ENCODE results near the gene ISOC2.
A peak's percentile ranks its signal among the peaks of the same experiment; 100 is the strongest.

Gene ISOC2

DNA sequence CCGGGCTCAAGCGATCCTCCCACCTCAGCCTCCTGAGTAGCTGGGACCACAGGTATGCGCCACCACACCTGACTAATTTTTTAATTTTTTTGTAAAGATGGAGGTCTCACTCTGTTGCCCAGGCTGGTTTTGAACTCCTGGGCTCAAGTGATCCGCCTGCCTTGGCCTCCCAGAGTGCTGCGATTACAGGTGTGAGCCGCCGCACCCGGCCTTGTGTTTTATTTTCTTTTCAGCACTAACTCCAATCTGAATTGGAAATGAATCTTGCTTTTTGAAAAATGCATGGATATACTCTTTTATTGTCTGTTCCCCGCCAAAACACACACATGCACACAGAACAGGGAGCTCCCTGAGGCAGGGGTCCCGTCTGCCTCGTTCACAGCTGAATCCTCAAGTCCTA, 1.3 kb upstream of the ISOC2 start:
- Histone ChIP-seq H3K27me3 (ENCODE audit: control insufficient read depth, insufficient read depth, low read length) (peaks cover 57% of the 10 kb centered on the region), H3K4me3 (ENCODE audit: low read depth, low read length) (no peak overlapping the region), H3K27ac (ENCODE audit: low read depth, low read length) (no peak overlapping the region), H3K9ac (ENCODE audit: low read length) (no peak overlapping the region), H3K9me3 (ENCODE audit: control insufficient read depth, insufficient read depth, low read depth, low read length) (no peaks in the 10 kb centered on the region), H3K4me1 (ENCODE audit: control insufficient read depth, insufficient read depth, low read length) (peaks cover 41% of the 10 kb centered on the region), H3K36me3 (ENCODE audit: control insufficient read depth, insufficient read depth, low read length) (no peaks in the 10 kb centered on the region)

DNA sequence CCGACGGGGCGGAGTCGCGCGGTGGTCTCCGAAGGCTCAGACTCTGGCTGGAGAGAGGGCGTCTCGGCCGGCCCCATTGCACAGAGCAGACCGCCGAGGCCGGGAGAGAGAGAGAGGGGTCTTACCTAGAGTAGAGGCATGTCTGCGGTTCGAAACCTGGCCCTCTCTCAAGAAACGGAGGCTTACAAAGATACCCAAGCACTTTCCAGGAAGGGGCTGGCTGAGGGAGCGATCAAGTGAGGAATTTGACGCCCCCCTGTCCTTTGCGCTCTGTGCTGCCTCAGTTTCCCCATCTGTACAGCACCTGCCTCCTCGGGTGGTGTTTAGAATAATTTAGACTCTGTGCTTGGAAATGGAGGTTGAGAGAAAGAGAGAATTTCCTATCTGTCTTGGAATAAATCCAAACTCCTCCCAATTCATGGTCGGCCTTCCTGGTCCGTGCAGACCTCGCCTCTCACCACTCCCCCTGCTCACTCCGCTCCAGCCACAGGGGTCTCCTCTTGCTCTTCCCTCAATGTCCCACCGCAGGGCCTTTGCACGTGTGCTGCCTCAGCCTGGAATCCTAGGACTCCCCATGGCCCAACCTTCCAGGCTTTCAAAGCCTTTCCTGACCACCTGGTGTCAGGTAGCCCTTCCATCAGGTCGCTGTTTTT, 658 bp upstream of the ISOC2 start:
- H3K9ac ChIP-seq (ENCODE audit: low read length): no peak overlapping the region
- peak overlapping the region; percentile 43 for H3K4me3 ChIP-seq (ENCODE audit: low read depth, low read length)
- H3K9me3 ChIP-seq (ENCODE audit: control insufficient read depth, insufficient read depth, low read depth, low read length): no peaks in the 10 kb centered on the region
- H3K27me3 ChIP-seq (ENCODE audit: control insufficient read depth, insufficient read depth, low read length): peaks cover 51% of the 10 kb centered on the region
- no peak overlapping the region for H3K27ac ChIP-seq (ENCODE audit: low read depth, low read length)
- no peaks in the 10 kb centered on the region for H3K36me3 ChIP-seq (ENCODE audit: control insufficient read depth, insufficient read depth, low read length)
- peaks cover 37% of the 10 kb centered on the region for H3K4me1 ChIP-seq (ENCODE audit: control insufficient read depth, insufficient read depth, low read length)

GRCh38 chr19:55460670-55461258, 678 bp downstream of the ISOC2 start:
- H3K9me3 ChIP-seq (ENCODE audit: control insufficient read depth, insufficient read depth, low read depth, low read length): no peaks in the 10 kb centered on the region
- H3K4me1 ChIP-seq (ENCODE audit: control insufficient read depth, insufficient read depth, low read length): peaks cover 37% of the 10 kb centered on the region
- H3K9ac ChIP-seq (ENCODE audit: low read length): peak overlapping the region; percentile 75
- peaks cover 38% of the 10 kb centered on the region for H3K27me3 ChIP-seq (ENCODE audit: control insufficient read depth, insufficient read depth, low read length)
- H3K27ac ChIP-seq (ENCODE audit: low read depth, low read length): peak overlapping the region; percentile 70; the same call in 1 of the 2 replicates
- H3K4me3 ChIP-seq (ENCODE audit: low read depth, low read length): peak overlapping the region; percentile 66
- peaks cover 8% of the 10 kb centered on the region for H3K36me3 ChIP-seq (ENCODE audit: control insufficient read depth, insufficient read depth, low read length)

- Histone ChIP-seq H3K27me3 (ENCODE audit: control insufficient read depth, insufficient read depth, low read length) (peaks cover 31% of the 10 kb centered on the region), H3K4me1 (ENCODE audit: control insufficient read depth, insufficient read depth, low read length) (peaks cover 31% of the 10 kb centered on the region), H3K36me3 (ENCODE audit: control insufficient read depth, insufficient read depth, low read length) (peaks cover 8% of the 10 kb centered on the region), H3K4me3 (ENCODE audit: low read depth, low read length) (peak overlapping the region; percentile 66), H3K9me3 (ENCODE audit: control insufficient read depth, insufficient read depth, low read depth, low read length) (no peaks in the 10 kb centered on the region), H3K27ac (ENCODE audit: low read depth, low read length) (no peak overlapping the region), H3K9ac (ENCODE audit: low read length) (no peak overlapping the region)
Observed at GRCh38 chr19:55459950-55460657, 1.3 kb downstream of the ISOC2 start.

DNA sequence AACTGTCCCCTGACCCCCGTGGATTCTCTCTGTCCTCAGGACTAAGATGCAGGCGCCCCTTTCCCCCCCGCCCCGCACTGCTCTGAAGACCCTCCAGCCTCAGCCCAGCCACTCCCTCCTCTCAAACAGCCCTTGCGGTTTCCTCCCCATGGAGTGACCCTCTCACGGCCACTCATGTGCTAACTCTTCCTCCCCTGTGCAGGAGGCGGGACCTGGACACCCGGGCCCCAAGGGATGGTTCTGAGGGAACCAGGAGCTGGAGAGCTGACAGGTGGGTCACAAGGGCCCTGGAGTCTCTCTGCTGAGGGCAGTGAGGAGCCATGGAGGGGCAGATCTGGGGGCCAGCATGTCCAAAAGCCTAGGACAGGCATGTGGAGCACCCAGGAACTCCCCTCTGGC, 1.9 kb downstream of the ISOC2 start:
- peaks cover 28% of the 10 kb centered on the region for H3K4me1 ChIP-seq (ENCODE audit: control insufficient read depth, insufficient read depth, low read length)
- no peaks in the 10 kb centered on the region for H3K9me3 ChIP-seq (ENCODE audit: control insufficient read depth, insufficient read depth, low read depth, low read length)
- no peak overlapping the region for H3K4me3 ChIP-seq (ENCODE audit: low read depth, low read length)
- H3K27ac ChIP-seq (ENCODE audit: low read depth, low read length): no peak overlapping the region
- H3K27me3 ChIP-seq (ENCODE audit: control insufficient read depth, insufficient read depth, low read length): peaks cover 26% of the 10 kb centered on the region
- no peak overlapping the region for H3K9ac ChIP-seq (ENCODE audit: low read length)
- H3K36me3 ChIP-seq (ENCODE audit: control insufficient read depth, insufficient read depth, low read length): peaks cover 8% of the 10 kb centered on the region

DNA sequence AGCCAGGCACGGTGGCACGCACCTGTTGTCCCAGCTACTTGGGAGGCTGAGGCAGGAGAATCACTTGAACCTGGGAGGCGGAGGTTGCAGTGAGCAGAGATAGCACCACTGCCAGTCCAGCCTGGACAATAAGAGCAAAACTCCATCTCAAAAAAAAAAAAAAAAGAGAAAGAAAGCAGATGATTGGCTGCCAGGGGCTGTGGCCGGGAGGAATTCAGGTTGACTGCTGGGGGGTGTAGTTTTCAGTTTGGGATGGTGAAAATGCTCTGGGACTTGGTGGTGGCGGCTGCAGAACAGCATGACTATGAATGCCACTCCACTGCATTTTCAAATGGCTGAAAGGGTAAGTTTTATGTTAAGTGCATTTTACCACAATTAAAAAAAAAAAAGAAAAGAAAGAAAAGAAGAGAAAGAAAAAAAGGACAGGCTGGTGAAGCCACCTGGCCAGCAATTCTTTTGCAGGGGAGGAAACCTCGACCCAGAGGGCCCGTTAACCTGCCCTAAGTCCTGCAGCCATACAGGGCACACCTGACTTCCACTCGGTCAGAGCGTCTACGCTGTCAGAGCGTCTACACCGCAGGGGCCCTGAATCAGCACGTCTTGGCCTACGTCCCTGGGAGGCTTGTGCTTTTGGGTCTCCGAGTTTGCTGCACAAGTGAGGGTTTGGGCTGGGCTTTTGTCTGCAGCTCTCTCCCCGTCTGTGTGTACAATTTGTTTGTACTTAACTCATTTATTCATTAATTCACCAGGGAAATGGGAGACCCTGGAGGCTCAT, 3.6 kb downstream of the ISOC2 start:
- Histone ChIP-seq H3K27me3 (ENCODE audit: control insufficient read depth, insufficient read depth, low read length) (peaks cover 14% of the 10 kb centered on the region; the same call in 1 of the 2 replicates), H3K4me3 (ENCODE audit: low read depth, low read length) (no peak overlapping the region), H3K27ac (ENCODE audit: low read depth, low read length) (no peak overlapping the region), H3K9me3 (ENCODE audit: control insufficient read depth, insufficient read depth, low read depth, low read length) (no peaks in the 10 kb centered on the region), H3K4me1 (ENCODE audit: control insufficient read depth, insufficient read depth, low read length) (peaks cover 12% of the 10 kb centered on the region), H3K36me3 (ENCODE audit: control insufficient read depth, insufficient read depth, low read length) (peaks cover 11% of the 10 kb centered on the region), H3K9ac (ENCODE audit: low read length) (no peak overlapping the region)

DNA sequence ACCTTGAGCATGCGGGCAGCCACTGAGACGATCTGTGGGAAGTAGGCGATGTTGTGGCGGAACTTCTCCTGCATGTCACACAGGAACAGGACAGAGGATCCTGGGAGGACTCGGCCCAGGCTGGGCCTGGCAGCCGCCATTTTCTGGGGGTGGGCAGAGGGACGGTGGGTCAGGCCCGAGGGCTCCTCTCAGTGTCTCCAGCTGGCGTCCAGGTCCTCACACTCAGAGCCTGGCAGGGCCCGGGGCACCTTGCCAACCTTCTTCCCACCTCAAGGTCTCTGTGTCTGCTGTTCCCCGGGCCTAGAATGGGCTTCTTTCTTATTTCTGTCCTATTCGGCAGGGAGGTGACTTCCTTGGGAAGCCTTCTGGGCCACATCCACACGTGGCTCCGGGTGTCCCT, 5.1 kb downstream of the ISOC2 start:
- Histone ChIP-seq H3K4me3 (ENCODE audit: low read depth, low read length) (no peak overlapping the region), H3K9me3 (ENCODE audit: control insufficient read depth, insufficient read depth, low read depth, low read length) (no peaks in the 10 kb centered on the region), H3K27me3 (ENCODE audit: control insufficient read depth, insufficient read depth, low read length) (peaks cover 17% of the 10 kb centered on the region), H3K27ac (ENCODE audit: low read depth, low read length) (no peak overlapping the region), H3K4me1 (ENCODE audit: control insufficient read depth, insufficient read depth, low read length) (peaks cover 12% of the 10 kb centered on the region), H3K9ac (ENCODE audit: low read length) (no peak overlapping the region), H3K36me3 (ENCODE audit: control insufficient read depth, insufficient read depth, low read length) (peaks cover 11% of the 10 kb centered on the region)

DNA sequence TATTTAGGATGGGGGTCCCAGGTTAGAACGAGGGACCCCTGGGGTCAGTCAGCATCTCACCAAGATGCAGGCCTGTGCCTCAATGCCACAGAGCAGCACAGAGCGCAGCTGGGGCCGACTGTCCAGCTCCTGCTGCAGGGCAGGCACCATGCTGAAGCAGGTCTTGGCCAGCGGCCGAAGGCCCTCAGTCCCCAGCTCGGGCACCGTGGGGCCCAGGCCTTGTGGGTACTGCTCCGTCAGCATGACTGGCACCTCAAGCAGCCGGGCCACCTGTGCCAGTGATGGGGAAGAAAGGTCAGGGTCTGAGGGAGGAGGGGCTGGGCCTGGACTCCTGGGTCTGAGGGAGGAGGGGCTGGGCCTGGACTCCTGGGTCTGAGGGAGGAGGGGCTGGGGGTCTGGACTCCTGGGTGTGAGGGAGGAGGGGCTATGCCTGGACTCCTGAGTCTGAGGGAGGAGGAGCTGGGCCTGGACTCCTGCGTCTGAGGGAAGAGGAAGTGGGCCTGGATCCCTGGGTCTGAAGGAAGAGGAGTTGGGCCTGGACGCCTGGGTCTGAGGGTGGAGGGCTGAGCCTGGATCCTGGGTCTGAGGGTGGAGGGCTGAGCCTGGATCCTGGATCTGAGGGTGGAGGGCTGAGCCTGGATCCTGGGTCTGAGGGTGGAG, 5.7 kb downstream of the ISOC2 start:
- Histone ChIP-seq H3K4me1 (ENCODE audit: control insufficient read depth, insufficient read depth, low read length) (peaks cover 11% of the 10 kb centered on the region), H3K36me3 (ENCODE audit: control insufficient read depth, insufficient read depth, low read length) (peaks cover 11% of the 10 kb centered on the region), H3K4me3 (ENCODE audit: low read depth, low read length) (no peak overlapping the region), H3K9ac (ENCODE audit: low read length) (no peak overlapping the region), H3K27ac (ENCODE audit: low read depth, low read length) (no peak overlapping the region), H3K9me3 (ENCODE audit: control insufficient read depth, insufficient read depth, low read depth, low read length) (no peaks in the 10 kb centered on the region), H3K27me3 (ENCODE audit: control insufficient read depth, insufficient read depth, low read length) (peaks cover 24% of the 10 kb centered on the region)

DNA sequence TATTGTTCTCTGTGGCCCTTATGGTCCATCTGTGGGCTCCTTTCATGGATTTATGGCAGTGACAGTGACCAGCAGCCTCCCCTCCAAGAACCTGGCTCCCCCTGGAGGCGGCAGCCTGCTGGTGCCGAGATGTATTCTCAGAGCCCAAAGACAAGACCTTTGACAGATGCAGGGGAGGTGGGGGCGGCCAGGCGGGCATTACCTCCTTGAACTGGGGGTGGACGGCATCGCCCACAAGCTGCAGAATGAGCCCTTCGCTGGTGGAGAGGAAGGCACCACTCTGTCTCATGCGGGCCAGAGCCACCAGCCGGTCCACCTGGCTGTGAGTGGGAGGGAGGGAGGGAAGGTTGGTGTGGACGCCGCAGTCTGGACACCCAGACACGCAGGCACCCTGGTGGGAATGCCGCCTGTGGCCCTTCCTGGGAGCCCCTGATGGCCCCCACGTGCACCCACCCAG, 6.6 kb downstream of the ISOC2 start:
- Histone ChIP-seq H3K4me3 (ENCODE audit: low read depth, low read length) (no peak overlapping the region), H3K27me3 (ENCODE audit: control insufficient read depth, insufficient read depth, low read length) (peaks cover 31% of the 10 kb centered on the region), H3K27ac (ENCODE audit: low read depth, low read length) (no peak overlapping the region), H3K36me3 (ENCODE audit: control insufficient read depth, insufficient read depth, low read length) (peaks cover 11% of the 10 kb centered on the region), H3K9ac (ENCODE audit: low read length) (no peak overlapping the region), H3K9me3 (ENCODE audit: control insufficient read depth, insufficient read depth, low read depth, low read length) (no peaks in the 10 kb centered on the region), H3K4me1 (ENCODE audit: control insufficient read depth, insufficient read depth, low read length) (peaks cover 2% of the 10 kb centered on the region)

DNA sequence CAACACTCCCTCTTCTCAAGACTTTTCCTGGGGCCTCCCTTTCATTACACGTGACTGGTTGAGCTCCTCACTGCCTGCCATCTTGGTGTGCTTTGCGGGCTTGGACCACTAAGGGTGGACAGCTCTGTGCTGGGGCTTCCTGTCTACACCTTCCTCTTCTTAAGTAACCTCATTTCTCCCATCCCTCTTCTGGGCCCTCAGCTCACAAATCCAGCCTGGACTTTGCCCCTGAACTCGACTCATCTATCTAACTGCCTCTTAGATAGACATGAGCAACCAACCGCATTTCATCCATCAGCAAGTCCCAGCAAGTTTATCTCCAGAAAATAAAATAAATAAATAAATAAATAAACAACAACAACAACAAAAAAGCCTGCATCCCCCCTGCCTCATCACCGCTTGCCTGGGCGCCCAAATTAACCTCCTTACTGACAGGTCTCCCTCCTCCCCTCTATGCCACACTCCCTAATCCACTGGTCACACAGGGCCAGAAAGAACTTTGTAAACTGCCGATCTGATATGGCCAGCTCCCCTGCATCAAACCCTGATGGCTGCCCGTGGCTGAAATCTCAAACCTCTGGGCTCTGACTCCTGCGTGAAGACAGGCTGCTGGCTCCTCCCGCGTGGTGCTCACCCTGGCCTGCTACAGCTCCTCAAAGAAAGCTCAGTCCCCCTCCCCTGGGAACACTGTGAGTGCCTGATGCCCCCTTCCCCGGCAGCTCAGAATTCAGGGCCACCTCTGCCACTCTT, 7.8 kb downstream of the ISOC2 start:
- no peaks in the 10 kb centered on the region; the same call in 1 of the 2 replicates for H3K4me1 ChIP-seq (ENCODE audit: control insufficient read depth, insufficient read depth, low read length)
- H3K9me3 ChIP-seq (ENCODE audit: control insufficient read depth, insufficient read depth, low read depth, low read length): no peaks in the 10 kb centered on the region
- H3K27me3 ChIP-seq (ENCODE audit: control insufficient read depth, insufficient read depth, low read length): peaks cover 43% of the 10 kb centered on the region
- H3K36me3 ChIP-seq (ENCODE audit: control insufficient read depth, insufficient read depth, low read length): peaks cover 11% of the 10 kb centered on the region
- no peak overlapping the region for H3K9ac ChIP-seq (ENCODE audit: low read length)
- H3K4me3 ChIP-seq (ENCODE audit: low read depth, low read length): no peak overlapping the region
- H3K27ac ChIP-seq (ENCODE audit: low read depth, low read length): no peak overlapping the region

All from HUES6 (cell line).